MM.1S (cell line): Measurements from ENCODE around the gene USF2.

ENCODE experiments used
- EZH2 ChIP-seq: fragments of 300-600 bp; sonication (generic); optimal IDR thresholded peaks from 2 replicates; pipeline ENCODE3; 2017; ENCODE audit warnings: low read depth, mild to moderate bottlenecking, antibody characterized with exemption, low read length, mixed read lengths
- EZH2phosphoT487 ChIP-seq: fragments of 300-600 bp; sonication (generic); IDR thresholded peaks from 2 replicates; pipeline ENCODE4 v1.6.1; 2018; ENCODE audit warnings: antibody characterized with exemption, low read length
- TF ChIP-seq, protein P1 (sequence below): fragments of 300-600 bp; sonication (generic); IDR thresholded peaks from 2 replicates; pipeline ENCODE4 v1.5.1; 2016; ENCODE audit warnings: antibody characterized with exemption, low read length, mixed read lengths

DNA sequence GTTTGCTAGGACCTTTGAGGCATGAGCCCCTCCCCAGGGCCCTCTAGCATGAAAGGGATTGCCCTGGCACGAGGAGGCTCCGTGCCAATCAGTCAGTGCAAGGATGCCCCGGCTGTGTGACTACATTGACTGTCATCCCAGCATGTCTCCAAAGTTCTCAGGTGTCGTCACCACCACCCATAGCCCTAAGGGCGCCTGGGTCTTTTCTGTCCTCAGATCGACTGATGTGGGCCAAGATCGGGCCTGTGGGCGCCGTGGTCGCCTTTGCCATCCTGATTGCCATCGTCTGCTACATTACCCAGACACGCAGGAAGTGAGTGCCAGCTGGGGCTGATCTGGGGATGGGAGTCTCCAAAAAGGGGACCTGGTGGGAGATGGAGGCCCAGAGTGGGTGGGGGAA lies 41.6 kb downstream of the USF2 start:
- TF ChIP-seq, protein P1, sequence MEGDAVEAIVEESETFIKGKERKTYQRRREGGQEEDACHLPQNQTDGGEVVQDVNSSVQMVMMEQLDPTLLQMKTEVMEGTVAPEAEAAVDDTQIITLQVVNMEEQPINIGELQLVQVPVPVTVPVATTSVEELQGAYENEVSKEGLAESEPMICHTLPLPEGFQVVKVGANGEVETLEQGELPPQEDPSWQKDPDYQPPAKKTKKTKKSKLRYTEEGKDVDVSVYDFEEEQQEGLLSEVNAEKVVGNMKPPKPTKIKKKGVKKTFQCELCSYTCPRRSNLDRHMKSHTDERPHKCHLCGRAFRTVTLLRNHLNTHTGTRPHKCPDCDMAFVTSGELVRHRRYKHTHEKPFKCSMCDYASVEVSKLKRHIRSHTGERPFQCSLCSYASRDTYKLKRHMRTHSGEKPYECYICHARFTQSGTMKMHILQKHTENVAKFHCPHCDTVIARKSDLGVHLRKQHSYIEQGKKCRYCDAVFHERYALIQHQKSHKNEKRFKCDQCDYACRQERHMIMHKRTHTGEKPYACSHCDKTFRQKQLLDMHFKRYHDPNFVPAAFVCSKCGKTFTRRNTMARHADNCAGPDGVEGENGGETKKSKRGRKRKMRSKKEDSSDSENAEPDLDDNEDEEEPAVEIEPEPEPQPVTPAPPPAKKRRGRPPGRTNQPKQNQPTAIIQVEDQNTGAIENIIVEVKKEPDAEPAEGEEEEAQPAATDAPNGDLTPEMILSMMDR, result no peak
- no peak for TF ChIP-seq EZH2
- no peak for TF ChIP-seq EZH2phosphoT487
